ENCODE measurements around the gene CHCHD10.

CHCHD10 gene

DNA sequence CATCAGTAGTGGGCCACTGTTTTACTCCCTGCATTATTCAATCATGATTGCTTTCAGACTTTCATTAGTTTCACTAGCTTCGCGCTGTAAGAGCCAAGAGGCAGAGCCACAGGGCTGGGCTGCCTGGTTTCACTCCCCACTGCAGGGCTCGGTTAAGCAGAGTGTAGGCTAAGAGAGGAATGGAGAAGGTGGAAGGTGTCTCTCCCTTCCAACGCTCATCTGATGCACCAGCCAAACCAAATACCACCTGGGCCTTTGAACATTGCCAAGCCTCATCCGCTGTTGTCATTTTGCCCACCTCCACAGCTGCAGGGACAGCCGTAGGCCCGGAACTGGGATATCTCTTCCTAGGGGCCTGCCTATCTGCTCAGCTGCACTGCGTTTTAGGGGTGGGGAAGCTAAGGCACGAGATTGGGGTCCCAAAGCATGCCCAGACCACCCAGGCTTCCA lies 18.5 kb upstream of the CHCHD10 start:
- Histone ChIP-seq H3K27ac (peak overlapping the region; percentile 100), H3K4me3 (ENCODE audit: low read depth, low read length) (peak overlapping the region; percentile 79), H3K36me3 (peaks cover 34% of the 10 kb centered on the region), H3K27me3 (ENCODE audit: insufficient read depth, low read depth, severe bottlenecking) (no peaks in the 10 kb centered on the region), H3K9me3 (ENCODE audit: severe bottlenecking) (no peaks in the 10 kb centered on the region)
- DNase-seq = no peak
- TF ChIP-seq, protein P1, sequence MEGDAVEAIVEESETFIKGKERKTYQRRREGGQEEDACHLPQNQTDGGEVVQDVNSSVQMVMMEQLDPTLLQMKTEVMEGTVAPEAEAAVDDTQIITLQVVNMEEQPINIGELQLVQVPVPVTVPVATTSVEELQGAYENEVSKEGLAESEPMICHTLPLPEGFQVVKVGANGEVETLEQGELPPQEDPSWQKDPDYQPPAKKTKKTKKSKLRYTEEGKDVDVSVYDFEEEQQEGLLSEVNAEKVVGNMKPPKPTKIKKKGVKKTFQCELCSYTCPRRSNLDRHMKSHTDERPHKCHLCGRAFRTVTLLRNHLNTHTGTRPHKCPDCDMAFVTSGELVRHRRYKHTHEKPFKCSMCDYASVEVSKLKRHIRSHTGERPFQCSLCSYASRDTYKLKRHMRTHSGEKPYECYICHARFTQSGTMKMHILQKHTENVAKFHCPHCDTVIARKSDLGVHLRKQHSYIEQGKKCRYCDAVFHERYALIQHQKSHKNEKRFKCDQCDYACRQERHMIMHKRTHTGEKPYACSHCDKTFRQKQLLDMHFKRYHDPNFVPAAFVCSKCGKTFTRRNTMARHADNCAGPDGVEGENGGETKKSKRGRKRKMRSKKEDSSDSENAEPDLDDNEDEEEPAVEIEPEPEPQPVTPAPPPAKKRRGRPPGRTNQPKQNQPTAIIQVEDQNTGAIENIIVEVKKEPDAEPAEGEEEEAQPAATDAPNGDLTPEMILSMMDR (IDR thresholded peaks at IDR 0.05; ENCODE audit: low read depth, low read length) = no peak

DNA sequence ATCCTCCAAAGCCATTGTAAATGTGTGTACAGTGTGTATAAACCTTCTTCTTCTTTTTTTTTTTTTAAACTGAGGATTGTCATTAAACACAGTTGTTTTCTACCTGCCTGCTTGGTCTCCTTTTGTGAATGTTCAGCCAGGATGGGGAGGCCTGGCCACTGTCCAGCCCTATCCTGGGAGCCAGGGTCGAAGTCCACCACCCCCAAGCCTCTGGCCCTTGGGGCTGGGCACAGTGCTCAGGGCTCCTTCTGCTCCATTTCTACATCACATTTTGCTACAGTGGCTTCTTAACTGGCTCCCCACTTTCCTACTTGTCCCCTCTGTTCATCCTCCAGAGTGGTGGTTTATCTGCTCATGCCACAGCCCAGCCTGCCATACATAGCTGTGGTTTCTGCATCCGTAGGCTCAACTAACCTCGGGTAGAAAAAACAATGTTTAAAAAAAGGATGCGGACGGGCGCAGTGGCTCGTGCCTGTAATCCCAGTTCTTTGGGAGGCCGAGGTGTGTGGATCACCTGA lies 16.5 kb upstream of the CHCHD10 start:
- no peak for DNase-seq
- Histone ChIP-seq H3K27me3 (ENCODE audit: insufficient read depth, low read depth, severe bottlenecking) (no peaks in the 10 kb centered on the region), H3K27ac (no peak overlapping the region), H3K36me3 (peaks cover 14% of the 10 kb centered on the region), H3K9me3 (ENCODE audit: severe bottlenecking) (no peaks in the 10 kb centered on the region), H3K4me3 (ENCODE audit: low read depth, low read length) (no peak overlapping the region)
- TF ChIP-seq, protein P1 (IDR thresholded peaks at IDR 0.05; ENCODE audit: low read depth, low read length) = no peak

DNA sequence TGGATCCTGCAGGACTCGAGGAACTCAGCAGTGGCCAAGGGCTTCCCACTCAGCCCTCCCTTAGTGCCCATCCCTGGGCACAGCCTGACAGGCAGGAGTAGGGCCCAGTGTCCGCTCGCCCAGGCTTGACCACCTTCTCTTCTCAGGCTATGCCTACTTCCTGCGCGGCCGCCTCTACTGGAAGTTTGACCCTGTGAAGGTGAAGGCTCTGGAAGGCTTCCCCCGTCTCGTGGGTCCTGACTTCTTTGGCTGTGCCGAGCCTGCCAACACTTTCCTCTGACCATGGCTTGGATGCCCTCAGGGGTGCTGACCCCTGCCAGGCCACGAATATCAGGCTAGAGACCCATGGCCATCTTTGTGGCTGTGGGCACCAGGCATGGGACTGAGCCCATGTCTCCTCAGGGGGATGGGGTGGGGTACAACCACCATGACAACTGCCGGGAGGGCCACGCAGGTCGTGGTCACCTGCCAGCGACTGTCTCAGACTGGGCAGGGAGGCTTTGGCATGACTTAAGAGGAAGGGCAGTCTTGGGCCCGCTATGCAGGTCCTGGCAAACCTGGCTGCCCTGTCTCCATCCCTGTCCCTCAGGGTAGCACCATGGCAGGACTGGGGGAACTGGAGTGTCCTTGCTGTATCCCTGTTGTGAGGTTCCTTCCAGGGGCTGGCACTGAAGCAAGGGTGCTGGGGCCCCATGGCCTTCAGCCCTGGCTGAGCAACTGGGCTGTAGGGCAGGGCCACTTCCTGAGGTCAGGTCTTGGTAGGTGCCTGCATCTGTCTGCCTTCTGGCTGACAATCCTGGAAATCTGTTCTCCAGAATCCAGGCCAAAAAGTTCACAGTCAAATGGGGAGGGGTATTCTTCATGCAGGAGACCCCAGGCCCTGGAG lies 15.7 kb upstream of the CHCHD10 start:
- DNase-seq = no peak
- H3K27ac ChIP-seq = no peak overlapping the region
- H3K4me3 ChIP-seq (ENCODE audit: low read depth, low read length) = no peak overlapping the region
- no peaks in the 10 kb centered on the region for H3K27me3 ChIP-seq (ENCODE audit: insufficient read depth, low read depth, severe bottlenecking)
- TF ChIP-seq, protein P1 (IDR thresholded peaks at IDR 0.05; ENCODE audit: low read depth, low read length) = no peak
- peaks cover 8% of the 10 kb centered on the region for H3K36me3 ChIP-seq
- no peaks in the 10 kb centered on the region for H3K9me3 ChIP-seq (ENCODE audit: severe bottlenecking)

- Histone ChIP-seq H3K27me3 (ENCODE audit: insufficient read depth, low read depth, severe bottlenecking) (no peaks in the 10 kb centered on the region), H3K9me3 (ENCODE audit: severe bottlenecking) (no peaks in the 10 kb centered on the region), H3K4me3 (ENCODE audit: low read depth, low read length) (no peak overlapping the region), H3K36me3 (peaks cover 3% of the 10 kb centered on the region), H3K27ac (no peak overlapping the region)
- TF ChIP-seq, protein P1 (IDR thresholded peaks at IDR 0.05; ENCODE audit: low read depth, low read length) = no peak
- DNase-seq = no peak
Observed at GRCh38 chr22:23782703-23783102, 14.9 kb upstream of the CHCHD10 start.

GRCh38 chr22:23782252-23782651 lies 14.5 kb upstream of the CHCHD10 start:
- Histone ChIP-seq H3K9me3 (ENCODE audit: severe bottlenecking) (no peaks in the 10 kb centered on the region), H3K27me3 (ENCODE audit: insufficient read depth, low read depth, severe bottlenecking) (no peaks in the 10 kb centered on the region), H3K36me3 (peaks cover 3% of the 10 kb centered on the region), H3K4me3 (ENCODE audit: low read depth, low read length) (no peak overlapping the region), H3K27ac (no peak overlapping the region)
- DNase-seq = no peak
- TF ChIP-seq, protein P1 (IDR thresholded peaks at IDR 0.05; ENCODE audit: low read depth, low read length) = no peak
